ENCODE results near the gene PHYKPL.

DNA sequence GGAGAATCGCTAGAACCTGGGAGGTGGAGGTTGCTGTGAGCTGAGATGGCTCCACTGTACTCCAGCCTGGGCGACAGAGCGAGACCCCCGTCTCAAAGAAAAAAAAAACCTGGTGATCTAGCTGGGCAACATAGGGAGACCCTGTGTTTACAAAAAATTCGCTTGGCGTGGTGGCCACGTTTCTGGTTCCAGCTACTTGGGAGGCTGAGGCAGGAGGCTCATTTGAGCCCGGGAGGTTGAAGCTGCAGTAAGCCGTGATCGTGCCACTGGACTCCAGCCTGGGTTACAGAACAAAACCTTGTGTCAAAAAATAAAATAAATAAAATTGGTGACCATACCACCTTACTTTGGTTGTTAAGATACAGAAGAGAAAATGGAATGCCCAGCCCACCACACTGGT is 30.1 kb downstream of the PHYKPL start:
- TF ChIP-seq GATA2 (IDR thresholded peaks at IDR 0.05; ENCODE audit: low read depth, low read length) (no peak), GATA3 (IDR thresholded peaks at IDR 0.05; ENCODE audit: low read depth, low read length) (no peak)

Measured in SH-SY5Y (cell line).